ENCODE data around the gene RTN4RL2. TPM values are rescaled to one million over a fixed set of nuclear protein-coding genes. Genes with fewer than 3 reads are reported as not detected.

The RTN4RL2 gene
- total RNA-seq, 1 donor from 2014 or later, result 0.67 TPM

- H3K27me3 ChIP-seq (ENCODE audit: control insufficient read depth, insufficient read depth, low read length), result peaks cover 37% of the 10 kb centered on the region
- peak overlapping the region; percentile 30 for H3K4me3 ChIP-seq (ENCODE audit: low read depth, low read length)
- H3K36me3 ChIP-seq (ENCODE audit: control insufficient read depth, insufficient read depth, low read length), result no peaks in the 10 kb centered on the region
- TF ChIP-seq, protein P1, sequence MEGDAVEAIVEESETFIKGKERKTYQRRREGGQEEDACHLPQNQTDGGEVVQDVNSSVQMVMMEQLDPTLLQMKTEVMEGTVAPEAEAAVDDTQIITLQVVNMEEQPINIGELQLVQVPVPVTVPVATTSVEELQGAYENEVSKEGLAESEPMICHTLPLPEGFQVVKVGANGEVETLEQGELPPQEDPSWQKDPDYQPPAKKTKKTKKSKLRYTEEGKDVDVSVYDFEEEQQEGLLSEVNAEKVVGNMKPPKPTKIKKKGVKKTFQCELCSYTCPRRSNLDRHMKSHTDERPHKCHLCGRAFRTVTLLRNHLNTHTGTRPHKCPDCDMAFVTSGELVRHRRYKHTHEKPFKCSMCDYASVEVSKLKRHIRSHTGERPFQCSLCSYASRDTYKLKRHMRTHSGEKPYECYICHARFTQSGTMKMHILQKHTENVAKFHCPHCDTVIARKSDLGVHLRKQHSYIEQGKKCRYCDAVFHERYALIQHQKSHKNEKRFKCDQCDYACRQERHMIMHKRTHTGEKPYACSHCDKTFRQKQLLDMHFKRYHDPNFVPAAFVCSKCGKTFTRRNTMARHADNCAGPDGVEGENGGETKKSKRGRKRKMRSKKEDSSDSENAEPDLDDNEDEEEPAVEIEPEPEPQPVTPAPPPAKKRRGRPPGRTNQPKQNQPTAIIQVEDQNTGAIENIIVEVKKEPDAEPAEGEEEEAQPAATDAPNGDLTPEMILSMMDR (IDR thresholded peaks at IDR 0.05; ENCODE audit: insufficient read depth, low read length, poor library complexity, severe bottlenecking), result peak; percentile 64
- no peak for DNase-seq (ENCODE audit: low read depth)
These were observed 22.6 kb downstream of the RTN4RL2 start for GRCh38 chr11:57482782-57483561.

DNA sequence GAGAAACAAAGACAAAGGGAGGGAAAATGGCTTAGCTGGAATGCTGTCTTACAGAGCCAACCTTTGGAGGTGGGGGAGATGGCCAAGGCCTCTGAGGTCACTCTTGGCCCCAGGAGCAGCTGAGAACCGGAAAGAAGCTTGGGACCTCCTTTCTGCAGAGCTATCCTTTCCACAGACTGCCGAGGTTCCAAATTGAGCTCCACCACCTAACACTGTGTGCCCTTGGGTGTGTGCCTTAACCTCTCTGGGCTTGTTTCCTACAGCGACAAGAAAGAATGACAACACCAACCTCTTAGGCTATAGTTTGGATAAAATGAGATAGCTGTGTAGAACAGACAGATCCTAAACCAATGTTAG is 23.2 kb downstream of the RTN4RL2 start:
- Histone ChIP-seq H3K36me3 (ENCODE audit: control insufficient read depth, insufficient read depth, low read length) (no peaks in the 10 kb centered on the region), H3K4me3 (ENCODE audit: low read depth, low read length) (no peak overlapping the region), H3K27me3 (ENCODE audit: control insufficient read depth, insufficient read depth, low read length) (peaks cover 34% of the 10 kb centered on the region)
- TF ChIP-seq, protein P1 (IDR thresholded peaks at IDR 0.05; ENCODE audit: insufficient read depth, low read length, poor library complexity, severe bottlenecking), result no peak
- DNase-seq (ENCODE audit: low read depth), result no peak

- H3K4me3 ChIP-seq (ENCODE audit: low read depth, low read length), result no peak overlapping the region
- peaks cover 29% of the 10 kb centered on the region for H3K27me3 ChIP-seq (ENCODE audit: control insufficient read depth, insufficient read depth, low read length)
- DNase-seq (ENCODE audit: low read depth), result no peak
- TF ChIP-seq, protein P1 (IDR thresholded peaks at IDR 0.05; ENCODE audit: insufficient read depth, low read length, poor library complexity, severe bottlenecking), result no peak
- H3K36me3 ChIP-seq (ENCODE audit: control insufficient read depth, insufficient read depth, low read length), result no peaks in the 10 kb centered on the region
These were observed 23.9 kb downstream of the RTN4RL2 start for GRCh38 chr11:57484141-57484710.

- no peak overlapping the region for H3K4me3 ChIP-seq (ENCODE audit: low read depth, low read length)
- peaks cover 27% of the 10 kb centered on the region for H3K27me3 ChIP-seq (ENCODE audit: control insufficient read depth, insufficient read depth, low read length)
- no peaks in the 10 kb centered on the region for H3K36me3 ChIP-seq (ENCODE audit: control insufficient read depth, insufficient read depth, low read length)
- TF ChIP-seq, protein P1 (IDR thresholded peaks at IDR 0.05; ENCODE audit: insufficient read depth, low read length, poor library complexity, severe bottlenecking), result no peak
- no peak for DNase-seq (ENCODE audit: low read depth)
These were observed 25.1 kb downstream of the RTN4RL2 start for GRCh38 chr11:57485217-57485990.

DNA sequence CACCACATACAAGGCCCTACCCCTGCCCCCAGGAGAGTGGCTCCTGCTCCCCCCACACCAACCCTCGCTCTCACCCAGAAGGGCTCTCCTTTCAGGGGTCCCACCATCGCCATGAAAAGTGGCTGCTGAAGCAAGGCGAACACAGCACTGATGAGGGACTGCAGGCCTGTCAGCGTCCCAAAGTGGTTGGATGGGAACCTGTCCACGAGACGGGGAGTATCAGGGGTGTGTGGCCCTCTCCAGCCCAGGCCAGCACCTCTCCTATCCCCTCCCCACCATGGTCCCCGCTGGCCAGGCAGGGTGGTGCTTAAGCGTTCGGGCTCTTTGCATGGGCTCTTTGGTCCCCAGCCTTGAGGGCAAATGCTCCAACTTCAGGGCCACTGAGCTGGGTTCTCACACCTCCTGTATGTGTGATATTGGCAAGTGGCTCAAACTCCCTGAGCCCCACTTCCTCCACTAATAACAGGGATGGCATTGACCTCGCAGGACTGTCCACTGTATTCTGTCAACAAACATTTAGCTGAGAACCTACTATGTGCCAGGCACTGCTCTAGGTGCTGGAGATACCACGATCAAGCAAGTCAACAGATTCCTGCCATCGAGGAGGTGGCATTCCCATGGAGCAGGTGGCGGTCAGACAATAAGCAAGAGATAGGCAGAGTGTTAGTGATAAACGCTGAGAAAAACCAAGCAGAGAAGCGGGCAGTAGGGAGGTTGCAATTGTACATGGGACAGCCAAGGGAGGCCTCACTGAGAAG is 26.9 kb downstream of the RTN4RL2 start:
- TF ChIP-seq, protein P1 (IDR thresholded peaks at IDR 0.05; ENCODE audit: insufficient read depth, low read length, poor library complexity, severe bottlenecking), result no peak
- Histone ChIP-seq H3K36me3 (ENCODE audit: control insufficient read depth, insufficient read depth, low read length) (no peaks in the 10 kb centered on the region), H3K27me3 (ENCODE audit: control insufficient read depth, insufficient read depth, low read length) (peaks cover 14% of the 10 kb centered on the region), H3K4me3 (ENCODE audit: low read depth, low read length) (no peak overlapping the region)
- DNase-seq (ENCODE audit: low read depth), result no peak

All from kidney epithelial cell (primary cell).